GM21381 (cell line): ENCODE data around the gene ATG5.

Source experiments
- ATAC-seq: cut with Tn5 transposase; IDR thresholded peaks from one replicate; pipeline ENCODE4 v1.9.1; 2021; ENCODE audit warnings: mild to moderate bottlenecking, moderate library complexity; ENCODE audit not compliant: unreplicated experiment

Gene ATG5

GRCh38 chr6:106325336-106326178 lies at the start of gene ATG5:
ATG5 (minus strand) TSS chr6:106325760; CDS start chr6:106316208, 9,552 bp downstream.
- ATAC-seq: peak; percentile 92

GRCh38 chr6:106373502-106374239 lies 48.1 kb upstream of the ATG5 start:
- ATAC-seq: no peak

GRCh38 chr6:106372838-106373501 lies 47.4 kb upstream of the ATG5 start:
- ATAC-seq: no peak

GRCh38 chr6:106370639-106371038 lies 45.1 kb upstream of the ATG5 start:
- ATAC-seq: no peak

- ATAC-seq: no peak
Measured at GRCh38 chr6:106369739-106370138, 44.2 kb upstream of the ATG5 start.

GRCh38 chr6:106363401-106364138 lies 38.0 kb upstream of the ATG5 start:
- ATAC-seq: no peak

GRCh38 chr6:106360989-106361430 lies 35.5 kb upstream of the ATG5 start:
- peak; percentile 17 for ATAC-seq

GRCh38 chr6:106360410-106360988 lies 34.9 kb upstream of the ATG5 start, which contains the start of gene CRYBG1:
CRYBG1 (plus strand) TSS chr6:106360717; CDS start chr6:106360909, 192 bp downstream.
- ATAC-seq: peak; percentile 65

- no peak for ATAC-seq
Measured at GRCh38 chr6:106359959-106360409, 34.4 kb upstream of the ATG5 start.

GRCh38 chr6:106356378-106356777 lies 30.8 kb upstream of the ATG5 start:
- no peak for ATAC-seq

- no peak for ATAC-seq
Measured at GRCh38 chr6:106347219-106347618, 21.7 kb upstream of the ATG5 start.

GRCh38 chr6:106339334-106340029 lies 13.9 kb upstream of the ATG5 start:
- no peak for ATAC-seq

- ATAC-seq: no peak
Measured at GRCh38 chr6:106334646-106335448, 9.3 kb upstream of the ATG5 start.

- ATAC-seq: no peak
Measured at GRCh38 chr6:106324726-106325335, 729 bp downstream of the ATG5 start.

- ATAC-seq: no peak
Measured at GRCh38 chr6:106321940-106322339, 3.6 kb downstream of the ATG5 start.

- no peak for ATAC-seq
Measured at GRCh38 chr6:106318851-106319250, 6.7 kb downstream of the ATG5 start.

GRCh38 chr6:106318061-106318460 lies 7.5 kb downstream of the ATG5 start:
- ATAC-seq: no peak

- ATAC-seq: no peak
Measured at GRCh38 chr6:106316375-106316766, 9.2 kb downstream of the ATG5 start.
